GM21717 (cell line): Measurements from ENCODE around the gene GMPR.
A peak's percentile ranks its signal among the peaks of the same experiment; 100 is the strongest.

ENCODE experiments used
- ATAC-seq: cut with Tn5 transposase; IDR thresholded peaks from one replicate; pipeline ENCODE4 v1.9.1; 2021; ENCODE audit warnings: mild to moderate bottlenecking, moderate library complexity; ENCODE audit not compliant: unreplicated experiment

The GMPR gene

GRCh38 chr6:16238057-16238962 is at the start of gene GMPR:
Gene GMPR (plus strand): TSS chr6:16238587. CDS start chr6:16238694, 107 bp downstream.
- peak; percentile 64 for ATAC-seq

GRCh38 chr6:16190214-16190613 is 48.2 kb upstream of the GMPR start:
- no peak for ATAC-seq

GRCh38 chr6:16196260-16196983 is 42.0 kb upstream of the GMPR start:
- ATAC-seq = no peak

DNA sequence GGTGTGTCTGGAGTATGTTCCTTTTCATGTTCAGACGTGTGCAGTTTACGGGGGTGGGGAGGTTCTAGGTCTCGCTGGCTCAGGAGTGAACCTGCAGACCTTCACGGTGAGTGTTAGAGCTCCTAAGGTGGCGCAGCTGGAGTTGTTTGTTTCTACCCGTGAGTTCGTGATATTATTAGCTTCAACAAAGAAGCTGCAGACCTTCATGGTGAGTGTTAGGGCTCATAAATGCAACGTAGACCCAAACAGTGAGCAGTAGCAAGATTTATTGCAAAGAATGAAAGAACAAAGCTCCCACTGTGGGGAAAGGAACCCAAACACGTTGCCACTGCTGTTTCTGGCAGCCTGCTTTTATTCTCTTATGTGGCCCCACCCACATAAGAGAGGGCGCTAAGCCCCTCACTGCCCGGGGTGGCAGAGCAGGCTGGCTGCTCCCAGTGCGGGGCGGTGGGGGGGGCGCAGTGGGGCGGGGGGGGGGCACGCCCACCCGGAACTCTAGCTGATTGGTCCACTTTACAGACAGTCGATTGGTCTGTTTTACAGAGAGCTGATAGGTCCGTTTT is 41.3 kb upstream of the GMPR start:
- no peak for ATAC-seq

DNA sequence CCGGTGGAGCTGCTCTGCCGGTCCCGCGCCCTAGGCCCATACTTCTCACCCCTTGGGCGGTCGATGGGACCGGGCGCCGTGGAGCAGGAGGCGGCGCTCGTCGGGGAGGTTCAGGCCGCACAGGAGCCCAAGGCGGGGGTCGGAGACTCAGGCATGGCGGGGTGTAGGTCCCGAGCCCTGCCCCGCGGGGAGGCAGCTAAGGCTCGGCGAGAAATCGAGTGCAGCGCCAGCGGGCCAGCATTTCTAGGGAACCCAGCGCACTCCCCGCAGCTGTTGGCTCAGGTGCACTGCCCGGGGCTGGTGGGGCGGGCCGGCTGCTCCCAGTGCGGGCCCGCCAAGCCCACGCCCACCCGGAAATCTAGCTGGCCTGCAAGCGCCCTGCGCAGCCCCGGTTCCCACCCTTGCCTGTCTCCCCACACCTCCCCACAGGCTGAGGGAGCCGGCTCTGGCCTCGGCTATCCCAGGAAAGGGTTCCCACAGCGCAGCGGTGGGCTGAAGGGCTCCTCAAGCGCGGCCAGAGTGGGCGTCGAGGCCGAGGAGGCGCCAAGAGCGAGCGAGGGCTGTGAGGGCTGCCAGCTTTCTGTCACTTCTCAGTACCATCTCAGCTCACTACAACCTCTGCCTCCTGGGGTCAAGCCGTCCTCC is 40.2 kb upstream of the GMPR start:
- ATAC-seq = no peak

DNA sequence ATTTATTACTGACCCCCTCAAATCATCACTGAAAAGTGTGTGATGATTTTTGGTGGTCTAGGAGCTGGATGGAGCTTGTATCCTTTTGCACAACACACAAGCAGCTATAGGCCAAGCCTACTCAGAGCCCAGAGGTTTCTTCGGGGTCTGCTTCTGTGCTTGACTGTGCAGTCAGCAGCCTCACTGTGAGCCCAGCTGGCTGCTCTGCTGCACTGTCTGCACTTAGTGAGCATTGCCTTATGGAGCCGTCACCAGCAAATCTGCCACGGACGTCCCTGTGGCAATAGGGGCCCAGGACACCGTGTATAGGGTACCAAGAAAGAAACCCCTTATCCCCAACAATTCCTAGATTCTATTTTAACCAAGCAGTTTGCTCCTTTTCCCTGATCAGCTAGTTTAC is 38.6 kb upstream of the GMPR start:
- no peak for ATAC-seq

DNA sequence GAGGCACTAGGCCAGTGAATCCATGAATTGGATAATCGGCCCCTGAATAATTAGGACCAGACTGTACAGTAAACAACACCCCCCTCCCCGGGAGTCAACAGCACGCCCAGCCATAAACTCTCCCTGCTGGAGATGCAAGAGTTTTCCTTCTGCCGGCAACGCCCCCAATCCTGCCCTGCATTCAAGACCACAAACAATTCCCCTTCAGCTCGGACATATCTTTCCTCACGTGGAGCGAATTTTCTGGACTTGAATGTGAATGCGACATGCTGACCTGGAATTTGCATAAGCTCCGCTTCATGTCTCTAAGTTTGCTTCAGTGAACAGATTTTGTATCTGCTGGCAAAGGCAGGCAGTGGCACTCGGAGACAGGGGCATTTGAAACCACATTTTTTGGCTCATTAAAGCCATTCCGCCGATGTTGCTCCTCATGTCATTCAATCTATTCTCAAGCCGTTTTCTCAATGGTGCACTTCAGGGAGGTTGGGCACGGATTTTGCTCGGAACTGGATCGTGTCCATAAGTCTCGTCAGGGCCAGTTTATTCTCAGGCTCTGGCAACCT is 38.0 kb upstream of the GMPR start:
- no peak for ATAC-seq

DNA sequence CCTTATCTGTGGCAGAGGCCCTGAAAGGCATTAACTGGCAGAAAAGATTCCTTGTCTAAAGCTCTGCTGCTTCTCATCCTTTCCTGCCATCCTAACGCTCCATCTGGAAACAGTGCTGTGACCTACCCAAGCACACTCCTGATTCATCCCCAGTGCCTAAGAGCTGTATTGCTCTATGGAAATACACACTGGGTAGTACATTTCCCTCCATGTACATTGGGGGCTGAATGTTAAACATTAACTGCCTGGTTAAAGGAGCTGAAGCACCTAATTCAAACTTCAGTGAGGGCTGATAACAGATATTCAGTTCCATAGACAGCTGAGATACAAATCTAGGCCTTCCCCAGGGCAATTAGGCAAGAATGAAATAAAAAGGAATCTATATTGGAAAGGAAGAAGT is 36.7 kb upstream of the GMPR start:
- ATAC-seq = no peak

DNA sequence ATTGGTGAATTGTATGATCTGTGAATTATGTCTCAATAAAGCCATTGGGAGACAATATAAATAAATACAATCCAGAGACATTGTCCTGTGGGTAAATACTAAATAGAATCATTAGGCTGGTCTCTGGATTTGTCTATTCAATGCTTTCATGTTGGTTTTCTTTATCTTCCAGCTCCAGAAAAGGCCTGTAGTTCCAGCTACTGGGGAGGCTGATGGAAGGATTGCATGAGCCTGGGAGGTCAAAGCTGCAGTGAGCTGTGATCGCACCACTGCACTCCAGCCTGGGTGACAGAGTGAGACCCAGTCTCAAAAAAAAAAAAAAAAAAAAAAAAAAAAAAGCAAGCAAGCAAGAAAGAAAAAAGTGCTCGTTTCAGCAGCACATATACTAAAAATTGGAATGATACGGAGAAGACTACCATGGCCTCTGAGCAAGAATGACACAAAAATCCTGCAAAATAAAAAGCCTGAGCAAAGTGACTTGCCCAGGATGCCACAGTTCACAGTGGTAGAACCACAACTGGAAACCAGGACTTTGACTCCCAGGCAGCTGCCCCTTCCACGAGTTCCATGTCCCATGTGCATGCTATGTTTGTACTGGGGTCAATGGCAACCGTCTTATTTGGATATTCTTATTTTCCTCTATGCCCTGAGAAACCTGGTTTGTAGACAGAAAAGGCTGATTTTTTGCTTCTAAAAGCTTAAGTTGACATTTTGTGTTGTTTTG is 33.6 kb upstream of the GMPR start:
- no peak for ATAC-seq

- peak; percentile 78 for ATAC-seq
Observed at GRCh38 chr6:16205377-16206144, 32.8 kb upstream of the GMPR start.

- peak; percentile 37 for ATAC-seq
Observed at GRCh38 chr6:16206595-16207037, 31.8 kb upstream of the GMPR start.

GRCh38 chr6:16208989-16209388 is 29.4 kb upstream of the GMPR start:
- ATAC-seq = no peak

DNA sequence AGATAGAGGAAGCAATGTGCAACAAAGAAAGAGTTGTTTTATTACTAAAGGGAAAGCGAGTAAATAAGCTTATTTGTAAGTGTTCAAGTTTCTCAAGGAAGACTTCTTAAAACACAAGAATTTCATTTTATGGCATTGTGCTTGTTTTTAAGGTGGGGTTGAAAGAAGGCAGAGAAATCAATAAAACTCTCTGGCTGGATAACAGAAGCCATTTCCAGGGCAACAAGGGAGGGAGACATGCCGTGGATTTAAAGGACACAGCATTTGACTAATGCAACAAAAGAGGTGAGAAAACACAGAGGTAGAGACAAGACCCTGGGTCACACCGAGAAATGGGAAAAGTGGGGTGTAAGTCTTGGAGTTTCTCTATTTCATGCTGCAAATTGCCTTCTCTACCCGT is 28.8 kb upstream of the GMPR start:
- ATAC-seq = no peak

- no peak for ATAC-seq
Observed at GRCh38 chr6:16212276-16212675, 26.1 kb upstream of the GMPR start.

DNA sequence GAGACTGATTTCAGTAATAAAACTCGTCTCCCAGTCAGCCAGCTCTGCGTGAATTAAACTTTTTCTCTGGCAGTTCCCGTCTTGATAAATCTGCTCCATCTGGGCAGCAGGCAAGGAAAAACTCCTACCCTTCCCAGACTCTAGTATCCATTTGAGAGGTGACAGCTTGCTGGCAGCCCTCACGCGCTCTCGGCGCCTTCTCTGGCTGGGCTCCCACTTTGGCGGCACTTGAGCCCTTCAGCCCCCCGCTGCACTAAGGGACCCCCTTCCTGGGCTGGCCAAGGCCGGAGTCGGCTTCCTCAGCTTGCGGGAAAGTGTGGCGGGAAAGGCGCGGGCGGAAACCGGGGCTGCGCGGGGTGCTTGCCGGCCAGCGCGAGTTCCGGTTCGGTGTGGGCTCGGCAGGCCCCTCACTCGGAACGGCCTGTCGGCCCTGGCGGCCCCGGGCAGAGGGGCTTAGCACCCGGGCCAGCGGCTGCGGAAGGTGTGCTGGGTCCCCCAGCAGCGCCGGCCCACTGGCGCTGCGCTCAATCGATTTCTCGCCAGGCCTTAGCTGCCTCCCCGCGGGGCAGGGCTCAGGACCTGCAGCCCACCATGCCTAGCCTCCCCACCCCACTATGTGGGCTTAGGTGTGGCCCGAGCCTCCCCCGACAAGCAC is 21.8 kb upstream of the GMPR start:
- no peak for ATAC-seq

- ATAC-seq = no peak
Observed at GRCh38 chr6:16217156-16217721, 21.1 kb upstream of the GMPR start.

DNA sequence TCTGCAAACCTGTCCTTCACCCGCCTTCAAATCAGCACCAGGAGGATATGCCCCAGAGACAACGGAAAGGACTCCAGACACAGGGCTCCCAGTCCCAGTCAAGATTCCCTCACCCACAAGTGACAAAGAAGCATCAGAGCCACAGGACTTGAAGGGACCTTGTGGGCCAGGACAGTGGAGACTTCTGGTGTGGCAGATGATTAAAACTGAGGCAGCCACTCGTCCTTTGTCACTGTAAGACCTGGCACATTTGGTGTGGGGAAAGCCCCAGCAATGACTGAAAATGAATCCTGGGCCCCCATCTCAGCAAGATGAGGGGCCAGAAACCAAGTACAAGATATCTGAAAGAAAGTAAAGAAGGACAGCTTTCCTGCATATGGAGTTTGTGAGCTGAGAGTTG is 15.6 kb upstream of the GMPR start:
- no peak for ATAC-seq

- no peak for ATAC-seq
Observed at GRCh38 chr6:16223362-16223761, 15.0 kb upstream of the GMPR start.

- ATAC-seq = no peak
Observed at GRCh38 chr6:16224409-16224808, 14.0 kb upstream of the GMPR start.
